WTC11 (cell line): Measurements from ENCODE around the gene ZNRF2. TPM values are rescaled to one million over a fixed set of nuclear protein-coding genes. Genes with fewer than 3 reads are reported as not detected.

Source experiments
- ATAC-seq: fragments of 200-7000 bp; cut with Tn5 transposase; 2 replicates; pipeline ENCODE4 v1.10.0; 2021; ENCODE audit warnings: mild to moderate bottlenecking, moderate library complexity
- CTCF ChIA-PET: fragments of 300-600 bp; sonication (Branson Sonifier 250); formaldehyde crosslinking; loops from one replicate; lab custom pipeline; 2021; ENCODE audit warnings: antibody characterized with exemption; lab: Charles Lee
- POLR2A ChIA-PET: fragments of 350-600 bp; sonication (Branson Sonifier 250); formaldehyde crosslinking; loops from one replicate; lab custom pipeline; 2021; ENCODE audit warnings: antibody characterized with exemption; lab: Charles Lee
- DNase-seq: peaks from one replicate; pipeline ENCODE4 v3.0.0; 2021; ENCODE audit warnings: low spot score
- H3K27ac Mint-ChIP-seq: 2 replicates; pipeline ENCODE4 v1.8.0; 2021; ENCODE audit warnings: mixed read lengths
- H3K27me3 Mint-ChIP-seq: 2 replicates; pipeline ENCODE4 v1.8.0; 2021; ENCODE audit warnings: low read depth, mild to moderate bottlenecking, moderate library complexity, mixed read lengths
- H3K36me3 Mint-ChIP-seq: 2 replicates; pipeline ENCODE4 v1.8.0; 2021; ENCODE audit warnings: mixed read lengths
- H3K4me1 Mint-ChIP-seq: 2 replicates; pipeline ENCODE4 v1.8.0; 2022; ENCODE audit warnings: mixed read lengths
- H3K4me3 Mint-ChIP-seq: 2 replicates; pipeline ENCODE4 v1.8.0; 2021; ENCODE audit warnings: mild to moderate bottlenecking, moderate library complexity, mixed read lengths
- H3K9me3 Mint-ChIP-seq: 2 replicates; pipeline ENCODE4 v1.8.0; 2021; ENCODE audit warnings: mixed read lengths
- AFF4 ChIP-seq: sonication (generic); formaldehyde crosslinking; IDR thresholded peaks from 2 replicates; pipeline ENCODE4 v1.8.1; 2023; ENCODE audit warnings: mild to moderate bottlenecking, missing genetic modification reagents, borderline replicate concordance
- ATF1 ChIP-seq: sonication (generic); formaldehyde crosslinking; IDR thresholded peaks from 2 replicates; pipeline ENCODE4 v1.8.1; 2023; ENCODE audit warnings: mild to moderate bottlenecking, moderate library complexity, missing genetic modification reagents
- CDX4 ChIP-seq: fragments of 250-450 bp; sonication (Bioruptor Pico); IDR thresholded peaks from 2 replicates; pipeline ENCODE4 v1.9.0; 2021; ENCODE audit warnings: moderate library complexity, mild to moderate bottlenecking, inconsistent platforms, borderline replicate concordance
- EMX1 ChIP-seq: fragments of 250-450 bp; sonication (Bioruptor Pico); IDR thresholded peaks from 2 replicates; pipeline ENCODE4 v1.8.0; 2021; ENCODE audit warnings: mild to moderate bottlenecking
- ERG ChIP-seq: fragments of 250-450 bp; sonication (Bioruptor Pico); IDR thresholded peaks from 2 replicates; pipeline ENCODE4 v1.8.0; 2021; ENCODE audit warnings: mild to moderate bottlenecking
- ETV6 ChIP-seq: sonication (generic); formaldehyde crosslinking; IDR thresholded peaks from 2 replicates; pipeline ENCODE4 v1.8.1; 2022; ENCODE audit warnings: mild to moderate bottlenecking, missing genetic modification reagents
- FOXK1 ChIP-seq: sonication (generic); formaldehyde crosslinking; IDR thresholded peaks from 2 replicates; pipeline ENCODE4 v1.8.0; 2022; ENCODE audit warnings: mild to moderate bottlenecking, moderate library complexity, missing genetic modification reagents
- FOXP1 ChIP-seq: sonication (generic); formaldehyde crosslinking; IDR thresholded peaks from 2 replicates; pipeline ENCODE4 v1.8.0; 2022; ENCODE audit warnings: missing genetic modification reagents, mild to moderate bottlenecking, moderate library complexity, borderline replicate concordance
- IRF1 ChIP-seq: sonication (generic); formaldehyde crosslinking; IDR thresholded peaks from 2 replicates; pipeline ENCODE4 v1.8.0; 2023; ENCODE audit warnings: missing genetic modification reagents
- JUN ChIP-seq: sonication (generic); formaldehyde crosslinking; IDR thresholded peaks from 2 replicates; pipeline ENCODE4 v1.8.0; 2023; ENCODE audit warnings: mild to moderate bottlenecking, missing genetic modification reagents
- KAT7 ChIP-seq: sonication (generic); formaldehyde crosslinking; IDR thresholded peaks from 2 replicates; pipeline ENCODE4 v1.8.1; 2023; ENCODE audit warnings: missing genetic modification reagents, mild to moderate bottlenecking, borderline replicate concordance
- MYBL2 ChIP-seq: sonication (generic); formaldehyde crosslinking; IDR thresholded peaks from 2 replicates; pipeline ENCODE4 v1.8.1; 2023; ENCODE audit warnings: mild to moderate bottlenecking, moderate library complexity, missing genetic modification reagents
- NR1H2 ChIP-seq: sonication (generic); formaldehyde crosslinking; IDR thresholded peaks from 2 replicates; pipeline ENCODE4 v1.9.0; 2021; ENCODE audit warnings: mild to moderate bottlenecking, moderate library complexity, missing genetic modification reagents
- PRRX2 ChIP-seq: fragments of 250-450 bp; sonication (Bioruptor Pico); IDR thresholded peaks from 2 replicates; pipeline ENCODE4 v1.8.0; 2021; ENCODE audit warnings: mild to moderate bottlenecking
- SMAD3 ChIP-seq: sonication (generic); formaldehyde crosslinking; IDR thresholded peaks from 2 replicates; pipeline ENCODE4 v1.8.0; 2022; ENCODE audit warnings: missing genetic modification reagents, mild to moderate bottlenecking, borderline replicate concordance
- TEAD4 ChIP-seq: sonication (generic); formaldehyde crosslinking; IDR thresholded peaks from 2 replicates; pipeline ENCODE4 v1.8.0; 2022; ENCODE audit warnings: mild to moderate bottlenecking, missing genetic modification reagents
- ZNF219 ChIP-seq: sonication (generic); formaldehyde crosslinking; IDR thresholded peaks from 2 replicates; pipeline ENCODE4 v1.8.0; 2023; ENCODE audit warnings: missing genetic modification reagents, mild to moderate bottlenecking, borderline replicate concordance
- ZNF416 ChIP-seq: fragments of 250-450 bp; sonication (Bioruptor Pico); IDR thresholded peaks from 2 replicates; pipeline ENCODE4 v1.9.0; 2021; ENCODE audit warnings: mild to moderate bottlenecking, inconsistent platforms
- ZNF671 ChIP-seq: fragments of 250-450 bp; sonication (Bioruptor Pico); IDR thresholded peaks from 2 replicates; pipeline ENCODE4 v1.8.0; 2021; ENCODE audit warnings: mild to moderate bottlenecking
- total RNA-seq: library from RNA; stranded (reverse); gene quantifications from 3 replicates; pipeline ENCODE4 v1.2.3, GENCODE V29; 2021

ZNRF2 gene
- total RNA-seq, 1 experiment from 2014 or later = 18.2 TPM

- TF ChIP-seq IRF1 (CRISPR knock-in tag) (no peak), ZNF416 (CRISPR knock-in tag) (no peak), FOXP1 (CRISPR knock-in tag) (no peak), MYBL2 (no peak), ZNF219 (no peak), PRRX2 (CRISPR knock-in tag) (no peak), KAT7 (CRISPR knock-in tag) (no peak), FOXK1 (CRISPR knock-in tag) (no peak), JUN (CRISPR knock-in tag) (no peak)
- no peaks in the 10 kb centered on the region for H3K36me3 Mint-ChIP-seq
- H3K4me1 Mint-ChIP-seq = peaks cover 61% of the 10 kb centered on the region
- H3K4me3 Mint-ChIP-seq = no peak overlapping the region
- H3K9me3 Mint-ChIP-seq = no peaks in the 10 kb centered on the region
- POLR2A ChIA-PET = no interaction called here
- H3K27me3 Mint-ChIP-seq = no peaks in the 10 kb centered on the region
- no peak for DNase-seq
- H3K27ac Mint-ChIP-seq = peak overlapping the region; percentile 24; the same call in 1 of the 2 replicates
- ATAC-seq = no peak
- CTCF ChIA-PET = no interaction called here
Measured at GRCh38 chr7:30309302-30309701, 24.9 kb downstream of the ZNRF2 start.

- H3K9me3 Mint-ChIP-seq = no peaks in the 10 kb centered on the region
- DNase-seq (no peak), ATAC-seq (no peak)
- H3K4me1 Mint-ChIP-seq = peaks cover 56% of the 10 kb centered on the region
- no peaks in the 10 kb centered on the region for H3K27me3 Mint-ChIP-seq
- no peak overlapping the region for H3K4me3 Mint-ChIP-seq
- ChIA-PET CTCF (no interaction called here), POLR2A (no interaction called here)
- TF ChIP-seq CDX4 (CRISPR knock-in tag) = no peak
- TF ChIP-seq ZNF671 (CRISPR knock-in tag) = no peak
- TF ChIP-seq AFF4 (CRISPR knock-in tag) = no peak
- TF ChIP-seq ZNF416 (CRISPR knock-in tag) = no peak
- no peak for TF ChIP-seq ATF1 (CRISPR knock-in tag)
- TF ChIP-seq EMX1 (CRISPR knock-in tag) = no peak
- TF ChIP-seq ETV6 (CRISPR knock-in tag) = no peak
- TF ChIP-seq SMAD3 = no peak
- TF ChIP-seq NR1H2 (CRISPR knock-in tag) = no peak
- TF ChIP-seq ERG = no peak
- no peak for TF ChIP-seq TEAD4 (CRISPR knock-in tag)
- peak overlapping the region; percentile 9 for H3K27ac Mint-ChIP-seq
- H3K36me3 Mint-ChIP-seq = no peaks in the 10 kb centered on the region
Measured at GRCh38 chr7:30309842-30310435, 25.5 kb downstream of the ZNRF2 start.
